ENCODE results near the gene PMM2.
"Not testable (repeated sequence)": the region's sequence is repeated elsewhere in the genome, so short reads cannot be mapped to it uniquely, and the experiment has no call there.

The PMM2 gene

GRCh38 chr16:8818504-8819270 lies 21.0 kb downstream of the PMM2 start:
- no peak for DNase-seq (ENCODE audit: low spot score)

- no peak for DNase-seq (ENCODE audit: low spot score)
These were observed 21.9 kb downstream of the PMM2 start for GRCh38 chr16:8819411-8820034.

- DNase-seq (ENCODE audit: low spot score): no peak
These were observed 24.8 kb downstream of the PMM2 start for GRCh38 chr16:8822403-8822802.

DNA sequence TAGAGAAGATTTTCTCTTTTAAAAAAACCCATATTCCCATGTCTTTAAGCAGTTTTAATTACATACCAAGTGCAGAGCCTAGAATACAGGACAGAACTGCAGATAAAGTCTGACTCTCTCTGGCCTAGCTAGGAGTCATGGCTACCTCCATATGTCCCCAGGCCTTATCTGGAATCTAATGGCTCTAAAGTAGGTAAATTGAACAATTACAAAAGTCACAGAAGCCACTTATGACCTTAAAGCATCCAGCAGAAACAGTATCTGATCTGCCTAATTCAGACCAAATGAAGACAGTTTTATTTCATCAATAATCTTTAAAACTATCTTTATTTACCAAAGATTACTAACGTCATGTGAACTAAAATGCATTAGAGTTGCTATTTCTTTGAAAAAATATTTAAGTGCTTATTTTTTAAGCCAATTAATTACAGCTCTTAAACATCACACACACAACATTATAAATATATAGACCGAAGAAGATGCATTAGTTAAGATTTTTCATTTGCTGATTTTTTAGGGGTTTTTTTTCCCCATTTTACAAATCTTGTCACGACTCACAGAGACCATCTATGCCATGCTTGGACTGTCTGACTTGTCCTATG lies 28.7 kb downstream of the PMM2 start:
- no peak for DNase-seq (ENCODE audit: low spot score)

DNA sequence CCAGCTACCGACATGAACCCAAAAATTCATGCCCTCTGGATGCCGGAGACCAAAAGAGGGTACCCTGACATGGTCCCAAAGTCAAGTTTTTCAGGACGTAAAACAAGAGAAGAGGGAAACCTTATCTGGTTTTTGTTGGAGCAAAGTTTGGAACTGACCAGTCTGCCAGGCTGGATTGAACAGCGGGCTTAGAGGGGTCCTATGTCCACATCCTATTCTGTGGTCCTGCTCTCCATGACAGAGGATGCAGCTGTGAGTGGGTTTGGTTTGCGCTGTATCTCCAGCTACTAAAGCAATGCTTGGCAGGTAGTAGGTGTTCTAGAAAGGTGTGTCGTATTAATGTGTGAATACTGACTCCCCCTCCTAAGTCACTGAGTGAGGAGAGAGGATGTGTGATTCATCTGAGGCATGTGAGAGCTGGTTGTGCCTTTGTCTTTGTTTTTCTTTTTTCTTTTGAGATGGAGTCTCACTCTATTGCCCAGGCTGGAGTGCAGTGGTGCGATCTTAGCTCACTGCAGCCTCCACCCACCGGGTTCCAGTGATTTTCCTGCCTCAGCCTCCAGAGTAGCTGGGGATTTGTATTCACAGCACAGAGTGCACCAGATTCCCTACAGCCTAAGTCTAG lies 31.0 kb downstream of the PMM2 start:
- DNase-seq (ENCODE audit: low spot score): no peak

DNA sequence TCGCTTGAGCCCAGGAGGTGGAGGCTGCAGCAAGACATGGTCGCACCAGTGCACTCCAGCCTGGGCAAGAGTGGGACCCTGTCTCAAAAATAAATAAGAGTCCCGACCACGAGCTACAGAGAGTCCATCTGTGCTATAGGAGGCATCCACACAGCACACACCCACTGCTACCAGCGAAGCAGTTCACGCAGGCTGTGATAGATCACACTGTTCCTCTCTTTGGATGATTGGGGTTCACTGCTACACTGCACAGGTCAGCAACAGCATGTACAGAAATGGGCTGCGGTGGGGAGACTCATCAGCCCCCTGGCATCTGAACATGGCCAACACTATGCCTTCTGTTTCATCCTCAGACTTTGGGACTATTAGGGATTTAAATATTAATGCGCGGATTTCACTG lies 33.8 kb downstream of the PMM2 start:
- no peak for DNase-seq (ENCODE audit: low spot score)

DNA sequence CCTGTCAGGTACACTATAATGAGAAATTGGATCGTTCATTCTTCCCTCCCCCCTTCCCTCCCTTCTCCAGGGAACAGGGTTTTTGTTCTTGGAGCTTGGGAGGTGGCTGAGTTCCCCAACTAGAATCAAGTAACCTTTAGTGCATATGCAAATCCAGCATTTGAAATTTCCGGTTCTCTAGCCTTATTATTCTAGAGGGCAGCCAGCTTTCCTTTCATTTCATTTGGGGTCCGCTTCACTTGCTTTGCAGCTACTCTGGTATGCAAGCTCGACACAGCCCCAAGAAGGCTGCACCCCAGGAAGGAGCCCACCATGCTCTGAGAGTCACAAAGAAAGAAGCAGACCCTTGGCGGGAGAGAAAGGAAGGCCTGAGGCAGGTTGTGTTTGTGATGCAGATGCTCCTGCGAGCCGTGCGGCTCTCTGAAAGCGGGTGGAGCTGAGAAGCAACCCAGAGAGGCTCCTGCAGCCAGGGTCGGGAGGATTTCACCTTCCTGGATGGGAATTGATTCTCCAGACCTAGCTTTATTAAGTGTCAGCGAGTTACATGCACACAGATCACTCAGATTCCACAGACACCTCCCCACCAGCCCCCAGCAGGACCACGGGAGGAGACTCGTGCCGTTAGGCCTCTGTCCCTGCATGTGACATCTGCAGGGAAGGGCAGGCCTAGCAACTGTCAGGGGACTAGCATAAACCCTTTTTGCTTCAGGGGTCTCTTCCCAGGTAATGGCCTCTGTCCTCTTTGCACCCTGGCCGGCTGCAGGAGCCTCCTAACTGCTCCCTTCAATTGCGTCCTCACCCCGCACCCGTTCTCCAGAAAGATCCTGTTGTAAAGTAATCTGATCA lies 34.5 kb downstream of the PMM2 start:
- DNase-seq (ENCODE audit: low spot score): no peak

- DNase-seq (ENCODE audit: low spot score): no peak
These were observed 35.1 kb downstream of the PMM2 start for GRCh38 chr16:8832717-8833105.

GRCh38 chr16:8836797-8837196 lies 39.2 kb downstream of the PMM2 start:
- DNase-seq (ENCODE audit: low spot score): not testable (repeated sequence)

DNA sequence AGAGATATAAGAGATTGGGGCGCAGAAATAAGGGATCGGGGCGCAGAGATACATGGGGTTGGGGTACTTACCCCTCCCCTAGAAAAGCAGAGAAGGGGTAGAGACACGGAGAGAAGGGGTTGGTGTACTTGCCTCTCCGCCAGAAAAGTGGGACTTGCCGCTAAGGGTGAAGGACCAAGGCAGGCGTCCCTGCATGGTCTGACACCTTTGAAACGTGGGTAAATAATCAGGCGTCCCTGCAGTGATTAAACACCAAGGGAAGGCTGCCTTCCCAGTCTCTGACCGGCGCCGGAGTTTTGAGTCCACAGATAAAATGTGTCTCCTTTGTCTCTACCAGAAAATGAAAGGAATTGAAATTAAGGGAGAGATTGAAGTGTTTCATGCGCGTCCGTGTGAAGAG lies 40.0 kb downstream of the PMM2 start:
- DNase-seq (ENCODE audit: low spot score): not testable (repeated sequence)

- not testable (repeated sequence) for DNase-seq (ENCODE audit: low spot score)
These were observed 44.4 kb downstream of the PMM2 start for GRCh38 chr16:8842016-8842415.

- not testable (repeated sequence) for DNase-seq (ENCODE audit: low spot score)
These were observed 45.7 kb downstream of the PMM2 start for GRCh38 chr16:8843296-8843695.

DNA sequence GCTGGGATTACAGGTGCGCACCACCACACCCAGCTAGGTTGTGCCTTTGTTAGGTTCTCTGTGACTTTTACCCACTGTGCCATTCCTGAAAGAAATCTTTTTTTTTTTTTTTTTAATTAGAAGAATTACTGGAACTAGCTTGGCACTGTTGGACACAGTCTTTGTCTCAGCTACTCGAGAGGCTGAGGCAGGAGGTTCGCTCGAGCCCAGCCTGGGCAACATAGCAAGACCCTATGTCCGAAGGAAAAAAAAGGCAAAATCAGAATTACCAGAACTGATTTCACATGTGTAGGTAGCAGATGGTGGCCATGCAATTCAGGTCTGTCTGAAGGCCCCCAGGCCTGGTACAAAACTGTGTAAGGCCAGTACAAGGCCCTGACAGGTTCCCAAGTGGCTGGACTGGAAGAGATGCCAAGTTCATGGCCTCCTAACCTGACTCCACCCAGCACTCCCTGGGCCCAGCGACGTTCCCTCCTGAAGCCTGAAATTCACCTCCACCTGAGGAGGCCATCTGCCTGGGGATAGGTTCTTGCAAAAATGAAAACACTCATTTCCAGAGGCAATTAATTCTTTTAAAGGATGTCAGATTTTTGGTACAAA lies 48.2 kb downstream of the PMM2 start:
- DNase-seq (ENCODE audit: low spot score): no peak

GRCh38 chr16:8846401-8846932 lies 48.8 kb downstream of the PMM2 start:
- no peak for DNase-seq (ENCODE audit: low spot score)

GRCh38 chr16:8847145-8847544 lies 49.5 kb downstream of the PMM2 start:
- DNase-seq (ENCODE audit: low spot score): no peak

DNA sequence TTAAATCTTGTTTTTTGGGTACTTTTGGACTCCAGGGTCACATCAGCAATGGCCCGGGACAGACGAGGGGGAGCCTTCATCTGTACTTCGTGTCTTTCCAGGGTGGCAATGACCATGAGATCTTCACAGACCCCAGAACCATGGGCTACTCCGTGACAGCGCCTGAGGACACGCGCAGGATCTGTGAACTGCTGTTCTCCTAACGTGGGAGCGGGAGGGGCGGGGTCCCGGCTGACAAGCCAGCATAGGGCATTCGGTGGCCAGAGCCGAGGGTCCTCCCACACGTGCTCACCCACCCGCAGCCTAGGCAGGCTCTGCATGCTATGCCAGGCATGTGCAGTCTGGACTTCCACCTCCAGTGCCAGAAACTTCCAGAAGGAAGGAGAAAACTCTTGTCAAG lies 50.0 kb downstream of the PMM2 start:
- DNase-seq (ENCODE audit: low spot score): no peak

GRCh38 chr16:8848231-8848938 lies 50.7 kb downstream of the PMM2 start:
- no peak for DNase-seq (ENCODE audit: low spot score)

GRCh38 chr16:8848939-8849391 lies 51.3 kb downstream of the PMM2 start:
- DNase-seq (ENCODE audit: low spot score): no peak

DNA sequence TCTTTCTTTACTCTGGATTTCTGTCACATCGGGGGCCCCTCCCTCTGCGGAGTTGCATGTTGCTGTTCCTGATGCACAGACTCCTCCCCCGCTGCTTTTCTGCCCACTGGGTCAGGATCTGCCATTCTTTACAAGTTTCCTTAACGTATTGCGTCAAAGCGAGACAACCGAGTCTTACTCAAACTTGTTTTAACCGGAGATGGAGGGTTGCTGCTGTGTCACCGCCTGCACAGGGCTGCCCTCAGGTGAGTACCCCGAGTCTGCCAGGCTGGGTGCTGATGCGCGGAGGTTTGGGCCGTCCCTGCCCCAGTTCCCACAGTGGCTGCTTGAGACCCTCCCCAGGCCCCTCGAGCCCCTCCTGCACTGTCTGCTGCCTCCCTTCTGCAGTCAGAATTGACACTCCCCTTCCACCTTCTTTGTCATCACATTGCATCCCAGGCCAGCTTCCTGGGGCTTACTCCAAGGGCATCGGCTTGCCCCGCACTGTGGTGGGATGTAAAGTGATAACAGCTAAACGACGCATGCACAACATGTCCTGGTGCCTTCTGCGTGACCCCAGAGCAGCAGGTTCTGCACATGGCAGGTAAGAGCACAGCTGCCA lies 51.9 kb downstream of the PMM2 start:
- DNase-seq (ENCODE audit: low spot score): no peak

- DNase-seq (ENCODE audit: low spot score): no peak
These were observed 52.7 kb downstream of the PMM2 start for GRCh38 chr16:8850279-8850885.

All from hematopoietic multipotent progenitor cell treated with erythropoietin and hydrocortisone succinate and interleukin-3 and kit ligand, for 15 days (in vitro differentiated cells).